Measurements from ENCODE around the gene ABTB1. TPM values are rescaled to one million over a fixed set of nuclear protein-coding genes. Genes with fewer than 3 reads are reported as not detected.

ABTB1 gene
- total RNA-seq, 1 experiment from 2014 or later: 12.5 TPM

DNA sequence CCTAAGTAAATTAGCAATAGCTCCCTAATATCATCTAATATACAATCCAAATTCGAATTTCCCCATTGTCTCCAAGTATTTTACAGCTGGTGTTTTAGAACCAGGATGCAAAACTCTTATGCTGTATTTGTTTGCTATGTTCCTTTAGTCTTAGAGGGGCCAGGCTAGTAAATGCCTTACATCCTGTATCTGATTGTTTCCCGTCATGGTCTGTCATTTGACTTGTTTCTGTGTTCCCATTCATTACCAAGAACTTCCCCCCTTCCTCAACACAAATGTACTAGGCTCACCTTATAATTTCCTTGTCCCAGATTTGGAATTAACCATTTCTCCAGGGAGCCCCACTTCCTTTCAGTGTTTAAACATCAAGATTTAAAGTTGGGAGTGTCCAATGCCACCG is 54.1 kb downstream of the ABTB1 start (continued):
- TF ChIP-seq, protein P1, sequence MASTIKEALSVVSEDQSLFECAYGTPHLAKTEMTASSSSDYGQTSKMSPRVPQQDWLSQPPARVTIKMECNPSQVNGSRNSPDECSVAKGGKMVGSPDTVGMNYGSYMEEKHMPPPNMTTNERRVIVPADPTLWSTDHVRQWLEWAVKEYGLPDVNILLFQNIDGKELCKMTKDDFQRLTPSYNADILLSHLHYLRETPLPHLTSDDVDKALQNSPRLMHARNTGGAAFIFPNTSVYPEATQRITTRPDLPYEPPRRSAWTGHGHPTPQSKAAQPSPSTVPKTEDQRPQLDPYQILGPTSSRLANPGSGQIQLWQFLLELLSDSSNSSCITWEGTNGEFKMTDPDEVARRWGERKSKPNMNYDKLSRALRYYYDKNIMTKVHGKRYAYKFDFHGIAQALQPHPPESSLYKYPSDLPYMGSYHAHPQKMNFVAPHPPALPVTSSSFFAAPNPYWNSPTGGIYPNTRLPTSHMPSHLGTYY (CRISPR knock-in tag; IDR thresholded peaks at IDR 0.05): no peak
- TF ChIP-seq, protein P2, sequence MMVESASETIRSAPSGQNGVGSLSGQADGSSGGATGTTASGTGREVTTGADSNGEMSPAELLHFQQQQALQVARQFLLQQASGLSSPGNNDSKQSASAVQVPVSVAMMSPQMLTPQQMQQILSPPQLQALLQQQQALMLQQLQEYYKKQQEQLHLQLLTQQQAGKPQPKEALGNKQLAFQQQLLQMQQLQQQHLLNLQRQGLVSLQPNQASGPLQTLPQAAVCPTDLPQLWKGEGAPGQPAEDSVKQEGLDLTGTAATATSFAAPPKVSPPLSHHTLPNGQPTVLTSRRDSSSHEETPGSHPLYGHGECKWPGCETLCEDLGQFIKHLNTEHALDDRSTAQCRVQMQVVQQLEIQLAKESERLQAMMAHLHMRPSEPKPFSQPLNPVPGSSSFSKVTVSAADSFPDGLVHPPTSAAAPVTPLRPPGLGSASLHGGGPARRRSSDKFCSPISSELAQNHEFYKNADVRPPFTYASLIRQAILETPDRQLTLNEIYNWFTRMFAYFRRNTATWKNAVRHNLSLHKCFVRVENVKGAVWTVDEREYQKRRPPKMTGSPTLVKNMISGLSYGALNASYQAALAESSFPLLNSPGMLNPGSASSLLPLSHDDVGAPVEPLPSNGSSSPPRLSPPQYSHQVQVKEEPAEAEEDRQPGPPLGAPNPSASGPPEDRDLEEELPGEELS (CRISPR knock-in tag; IDR thresholded peaks at IDR 0.05): no peak
- TF ChIP-seq, protein P3, sequence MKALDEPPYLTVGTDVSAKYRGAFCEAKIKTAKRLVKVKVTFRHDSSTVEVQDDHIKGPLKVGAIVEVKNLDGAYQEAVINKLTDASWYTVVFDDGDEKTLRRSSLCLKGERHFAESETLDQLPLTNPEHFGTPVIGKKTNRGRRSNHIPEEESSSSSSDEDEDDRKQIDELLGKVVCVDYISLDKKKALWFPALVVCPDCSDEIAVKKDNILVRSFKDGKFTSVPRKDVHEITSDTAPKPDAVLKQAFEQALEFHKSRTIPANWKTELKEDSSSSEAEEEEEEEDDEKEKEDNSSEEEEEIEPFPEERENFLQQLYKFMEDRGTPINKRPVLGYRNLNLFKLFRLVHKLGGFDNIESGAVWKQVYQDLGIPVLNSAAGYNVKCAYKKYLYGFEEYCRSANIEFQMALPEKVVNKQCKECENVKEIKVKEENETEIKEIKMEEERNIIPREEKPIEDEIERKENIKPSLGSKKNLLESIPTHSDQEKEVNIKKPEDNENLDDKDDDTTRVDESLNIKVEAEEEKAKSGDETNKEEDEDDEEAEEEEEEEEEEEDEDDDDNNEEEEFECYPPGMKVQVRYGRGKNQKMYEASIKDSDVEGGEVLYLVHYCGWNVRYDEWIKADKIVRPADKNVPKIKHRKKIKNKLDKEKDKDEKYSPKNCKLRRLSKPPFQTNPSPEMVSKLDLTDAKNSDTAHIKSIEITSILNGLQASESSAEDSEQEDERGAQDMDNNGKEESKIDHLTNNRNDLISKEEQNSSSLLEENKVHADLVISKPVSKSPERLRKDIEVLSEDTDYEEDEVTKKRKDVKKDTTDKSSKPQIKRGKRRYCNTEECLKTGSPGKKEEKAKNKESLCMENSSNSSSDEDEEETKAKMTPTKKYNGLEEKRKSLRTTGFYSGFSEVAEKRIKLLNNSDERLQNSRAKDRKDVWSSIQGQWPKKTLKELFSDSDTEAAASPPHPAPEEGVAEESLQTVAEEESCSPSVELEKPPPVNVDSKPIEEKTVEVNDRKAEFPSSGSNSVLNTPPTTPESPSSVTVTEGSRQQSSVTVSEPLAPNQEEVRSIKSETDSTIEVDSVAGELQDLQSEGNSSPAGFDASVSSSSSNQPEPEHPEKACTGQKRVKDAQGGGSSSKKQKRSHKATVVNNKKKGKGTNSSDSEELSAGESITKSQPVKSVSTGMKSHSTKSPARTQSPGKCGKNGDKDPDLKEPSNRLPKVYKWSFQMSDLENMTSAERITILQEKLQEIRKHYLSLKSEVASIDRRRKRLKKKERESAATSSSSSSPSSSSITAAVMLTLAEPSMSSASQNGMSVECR (CRISPR knock-in tag; IDR thresholded peaks at IDR 0.05; ENCODE audit: borderline replicate concordance): no peak
- no peak for TF ChIP-seq NR3C1 (CRISPR knock-in tag; conservative IDR thresholded peaks at IDR 0.05; ENCODE audit: low read depth)
- TF ChIP-seq, protein P4, sequence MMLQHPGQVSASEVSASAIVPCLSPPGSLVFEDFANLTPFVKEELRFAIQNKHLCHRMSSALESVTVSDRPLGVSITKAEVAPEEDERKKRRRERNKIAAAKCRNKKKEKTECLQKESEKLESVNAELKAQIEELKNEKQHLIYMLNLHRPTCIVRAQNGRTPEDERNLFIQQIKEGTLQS (CRISPR knock-in tag; conservative IDR thresholded peaks at IDR 0.05): no peak
- no peak for TF ChIP-seq GABPB1 (CRISPR knock-in tag; IDR thresholded peaks at IDR 0.05)
- TF ChIP-seq PRRX2 (CRISPR knock-in tag; IDR thresholded peaks at IDR 0.05): no peak
- no peak for TF ChIP-seq SP1 (CRISPR knock-in tag; conservative IDR thresholded peaks at IDR 0.05)

DNA sequence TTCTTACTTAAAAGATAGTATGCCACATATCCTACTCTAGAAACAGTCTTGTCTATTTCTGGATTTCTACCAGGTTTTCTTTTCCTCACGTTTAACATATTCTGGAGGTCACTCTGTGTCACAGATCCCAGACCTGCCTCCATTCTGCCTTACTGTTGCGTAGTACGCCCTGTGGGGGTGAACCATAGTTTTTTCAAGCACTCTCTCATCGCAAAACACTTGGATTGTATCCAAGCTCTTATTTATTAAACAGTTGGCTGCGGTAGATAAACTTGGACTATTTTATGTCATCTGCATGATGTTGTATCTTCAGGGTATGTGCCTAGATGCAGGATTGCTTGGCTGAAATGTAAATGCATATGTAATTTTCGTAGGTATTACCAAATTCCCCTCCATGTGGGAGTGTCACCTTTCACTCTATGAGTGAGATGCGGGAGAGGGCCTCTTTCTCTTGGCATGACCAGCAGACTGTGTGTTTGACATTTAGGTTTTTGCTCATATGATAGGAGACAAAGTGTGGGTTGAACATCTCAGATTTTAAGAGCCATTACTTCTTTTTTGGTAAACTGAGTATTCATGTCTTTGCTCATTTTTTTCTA is 55.8 kb downstream of the ABTB1 start:
- Mint-ChIP-seq H3K36me3 (peaks cover 8% of the 10 kb centered on the region; the same call in 1 of the 2 replicates), H3K27me3 (ENCODE audit: low read depth) (peaks cover 17% of the 10 kb centered on the region), H3K4me3 (no peak overlapping the region), H3K4me1 (peaks cover 24% of the 10 kb centered on the region), H3K9me3 (peaks cover 15% of the 10 kb centered on the region), H3K27ac (no peak overlapping the region)
- ChIA-PET CTCF (no interaction called here), POLR2A (no interaction called here)
- ATAC-seq: no peak
- TF ChIP-seq, protein P5, sequence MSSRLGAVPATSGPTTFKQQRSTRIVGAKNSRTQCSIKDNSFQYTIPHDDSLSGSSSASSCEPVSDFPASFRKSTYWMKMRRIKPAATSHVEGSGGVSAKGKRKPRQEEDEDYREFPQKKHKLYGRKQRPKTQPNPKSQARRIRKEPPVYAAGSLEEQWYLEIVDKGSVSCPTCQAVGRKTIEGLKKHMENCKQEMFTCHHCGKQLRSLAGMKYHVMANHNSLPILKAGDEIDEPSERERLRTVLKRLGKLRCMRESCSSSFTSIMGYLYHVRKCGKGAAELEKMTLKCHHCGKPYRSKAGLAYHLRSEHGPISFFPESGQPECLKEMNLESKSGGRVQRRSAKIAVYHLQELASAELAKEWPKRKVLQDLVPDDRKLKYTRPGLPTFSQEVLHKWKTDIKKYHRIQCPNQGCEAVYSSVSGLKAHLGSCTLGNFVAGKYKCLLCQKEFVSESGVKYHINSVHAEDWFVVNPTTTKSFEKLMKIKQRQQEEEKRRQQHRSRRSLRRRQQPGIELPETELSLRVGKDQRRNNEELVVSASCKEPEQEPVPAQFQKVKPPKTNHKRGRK (CRISPR knock-in tag; IDR thresholded peaks at IDR 0.05; ENCODE audit: borderline replicate concordance): no peak
- no peak for DNase-seq (ENCODE audit: low spot score)

DNA sequence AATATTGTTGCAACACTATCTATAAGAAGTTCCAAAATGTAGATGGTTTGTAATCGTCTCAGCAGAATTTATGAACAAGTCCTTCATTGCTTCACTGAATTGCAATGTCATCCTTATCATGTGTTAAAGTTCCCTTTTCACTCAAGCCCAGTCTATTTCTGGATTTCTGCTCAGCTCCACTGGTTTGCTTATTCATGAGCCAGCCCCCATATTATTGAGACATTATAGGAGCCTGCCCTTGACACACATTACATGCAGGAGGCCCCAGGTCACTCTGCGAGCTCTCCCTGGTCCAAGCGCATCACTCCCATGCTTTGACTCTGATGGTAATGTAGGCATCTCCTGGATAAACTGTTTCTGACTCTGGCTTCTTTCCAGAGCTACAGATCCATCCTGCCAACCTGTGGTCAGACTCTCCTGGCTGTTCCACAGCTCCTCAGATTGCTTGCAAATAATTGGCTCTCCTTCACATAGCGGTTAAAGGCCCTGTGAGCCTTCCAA is 56.9 kb downstream of the ABTB1 start:
- H3K36me3 Mint-ChIP-seq: no peaks in the 10 kb centered on the region; the same call in 1 of the 2 replicates
- H3K9me3 Mint-ChIP-seq: peaks cover 7% of the 10 kb centered on the region; the same call in 1 of the 2 replicates
- CTCF ChIA-PET: no interaction called here
- H3K27ac Mint-ChIP-seq: no peak overlapping the region
- ATAC-seq (no peak), DNase-seq (ENCODE audit: low spot score) (no peak)
- no peak overlapping the region for H3K4me3 Mint-ChIP-seq
- POLR2A ChIA-PET: no interaction called here
- peaks cover 21% of the 10 kb centered on the region for H3K27me3 Mint-ChIP-seq (ENCODE audit: low read depth)
- H3K4me1 Mint-ChIP-seq: peaks cover 25% of the 10 kb centered on the region
- no peak for TF ChIP-seq NFYB (CRISPR knock-in tag; conservative IDR thresholded peaks at IDR 0.05; ENCODE audit: low read depth)
- no peak for TF ChIP-seq NR2C2 (CRISPR knock-in tag; IDR thresholded peaks at IDR 0.05)
- no peak for TF ChIP-seq ZNF317 (CRISPR knock-in tag; IDR thresholded peaks at IDR 0.05; ENCODE audit: borderline replicate concordance, low read depth)
- TF ChIP-seq TEAD1 (CRISPR knock-in tag; IDR thresholded peaks at IDR 0.05): no peak
- TF ChIP-seq, protein P6, sequence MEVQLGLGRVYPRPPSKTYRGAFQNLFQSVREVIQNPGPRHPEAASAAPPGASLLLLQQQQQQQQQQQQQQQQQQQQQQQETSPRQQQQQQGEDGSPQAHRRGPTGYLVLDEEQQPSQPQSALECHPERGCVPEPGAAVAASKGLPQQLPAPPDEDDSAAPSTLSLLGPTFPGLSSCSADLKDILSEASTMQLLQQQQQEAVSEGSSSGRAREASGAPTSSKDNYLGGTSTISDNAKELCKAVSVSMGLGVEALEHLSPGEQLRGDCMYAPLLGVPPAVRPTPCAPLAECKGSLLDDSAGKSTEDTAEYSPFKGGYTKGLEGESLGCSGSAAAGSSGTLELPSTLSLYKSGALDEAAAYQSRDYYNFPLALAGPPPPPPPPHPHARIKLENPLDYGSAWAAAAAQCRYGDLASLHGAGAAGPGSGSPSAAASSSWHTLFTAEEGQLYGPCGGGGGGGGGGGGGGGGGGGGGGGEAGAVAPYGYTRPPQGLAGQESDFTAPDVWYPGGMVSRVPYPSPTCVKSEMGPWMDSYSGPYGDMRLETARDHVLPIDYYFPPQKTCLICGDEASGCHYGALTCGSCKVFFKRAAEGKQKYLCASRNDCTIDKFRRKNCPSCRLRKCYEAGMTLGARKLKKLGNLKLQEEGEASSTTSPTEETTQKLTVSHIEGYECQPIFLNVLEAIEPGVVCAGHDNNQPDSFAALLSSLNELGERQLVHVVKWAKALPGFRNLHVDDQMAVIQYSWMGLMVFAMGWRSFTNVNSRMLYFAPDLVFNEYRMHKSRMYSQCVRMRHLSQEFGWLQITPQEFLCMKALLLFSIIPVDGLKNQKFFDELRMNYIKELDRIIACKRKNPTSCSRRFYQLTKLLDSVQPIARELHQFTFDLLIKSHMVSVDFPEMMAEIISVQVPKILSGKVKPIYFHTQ (CRISPR knock-in tag; IDR thresholded peaks at IDR 0.05): no peak
- TF ChIP-seq, protein P7, sequence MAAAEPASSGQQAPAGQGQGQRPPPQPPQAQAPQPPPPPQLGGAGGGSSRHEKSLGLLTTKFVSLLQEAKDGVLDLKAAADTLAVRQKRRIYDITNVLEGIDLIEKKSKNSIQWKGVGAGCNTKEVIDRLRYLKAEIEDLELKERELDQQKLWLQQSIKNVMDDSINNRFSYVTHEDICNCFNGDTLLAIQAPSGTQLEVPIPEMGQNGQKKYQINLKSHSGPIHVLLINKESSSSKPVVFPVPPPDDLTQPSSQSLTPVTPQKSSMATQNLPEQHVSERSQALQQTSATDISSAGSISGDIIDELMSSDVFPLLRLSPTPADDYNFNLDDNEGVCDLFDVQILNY (CRISPR knock-in tag; IDR thresholded peaks at IDR 0.05): no peak
- no peak for TF ChIP-seq ZBTB21 (CRISPR knock-in tag; IDR thresholded peaks at IDR 0.05; ENCODE audit: borderline replicate concordance)
- no peak for TF ChIP-seq SOX15 (CRISPR knock-in tag; IDR thresholded peaks at IDR 0.05)
- TF ChIP-seq, protein P8, sequence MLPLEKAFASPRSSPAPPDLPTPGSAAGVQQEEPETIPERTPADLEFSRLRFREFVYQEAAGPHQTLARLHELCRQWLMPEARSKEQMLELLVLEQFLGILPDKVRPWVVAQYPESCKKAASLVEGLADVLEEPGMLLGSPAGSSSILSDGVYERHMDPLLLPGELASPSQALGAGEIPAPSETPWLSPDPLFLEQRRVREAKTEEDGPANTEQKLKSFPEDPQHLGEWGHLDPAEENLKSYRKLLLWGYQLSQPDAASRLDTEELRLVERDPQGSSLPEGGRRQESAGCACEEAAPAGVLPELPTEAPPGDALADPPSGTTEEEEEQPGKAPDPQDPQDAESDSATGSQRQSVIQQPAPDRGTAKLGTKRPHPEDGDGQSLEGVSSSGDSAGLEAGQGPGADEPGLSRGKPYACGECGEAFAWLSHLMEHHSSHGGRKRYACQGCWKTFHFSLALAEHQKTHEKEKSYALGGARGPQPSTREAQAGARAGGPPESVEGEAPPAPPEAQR (CRISPR knock-in tag; IDR thresholded peaks at IDR 0.05): no peak
